HUES64 (cell line): ENCODE data around the gene MRPL53.

ENCODE experiments used
- H3K27ac ChIP-seq: 2 replicates; pipeline ENCODE4 v1.7.0; 2013; ENCODE audit warnings: low read depth, low read length, inconsistent platforms
- H3K27me3 ChIP-seq: 2 replicates; pipeline ENCODE4 v1.6.1; 2013; ENCODE audit warnings: mild to moderate bottlenecking, low read length; ENCODE audit not compliant: insufficient read depth
- H3K36me3 ChIP-seq: 2 replicates; pipeline ENCODE4 v1.6.1; 2013; ENCODE audit warnings: mild to moderate bottlenecking, low read length; ENCODE audit not compliant: insufficient read depth
- H3K4me1 ChIP-seq: 2 replicates; pipeline ENCODE4 v1.6.1; 2013; ENCODE audit warnings: mild to moderate bottlenecking, low read length, moderate library complexity; ENCODE audit not compliant: insufficient read depth
- H3K4me3 ChIP-seq: 2 replicates; pipeline ENCODE4 v1.5.1; 2013; ENCODE audit warnings: mild to moderate bottlenecking, low read length, moderate library complexity
- H3K9ac ChIP-seq: 2 replicates; pipeline ENCODE4 v1.6.1; 2013; ENCODE audit warnings: mild to moderate bottlenecking, low read depth, low read length
- H3K9me3 ChIP-seq: 2 replicates; pipeline ENCODE4 v1.6.1; 2013; ENCODE audit warnings: low read depth, low read length; ENCODE audit not compliant: insufficient read depth
- WGBS: fragments of 150-250, 120-280 bp; methylation state at CpG from one replicate; pipeline ENCODE4 v1.1.7; 2013; ENCODE audit warnings: missing lambda C conversion rate; 5-methylcytosine and 5-hydroxymethylcytosine counted together

Gene MRPL53

DNA sequence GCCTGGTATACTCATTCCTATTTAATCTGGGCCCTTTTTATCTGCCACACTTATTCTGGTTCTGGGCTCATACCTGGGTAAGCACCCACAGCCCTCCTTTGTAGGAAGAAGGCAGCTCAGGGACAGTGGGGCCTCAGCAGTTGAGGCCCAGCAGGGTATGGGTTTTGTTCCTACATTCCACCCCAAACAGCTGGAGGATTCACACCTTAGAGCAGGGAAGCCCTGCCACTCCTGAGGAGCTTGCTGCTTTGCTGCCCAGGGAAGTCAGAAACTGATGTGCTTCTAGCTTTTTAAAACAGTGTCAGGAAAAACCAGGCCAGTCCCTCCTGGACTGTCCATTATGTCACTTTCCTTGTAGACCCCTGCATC, 28.1 kb upstream of the MRPL53 start:
- Histone ChIP-seq H3K4me1 (peaks cover 21% of the 10 kb centered on the region), H3K27ac (no peak overlapping the region), H3K27me3 (peaks cover 100% of the 10 kb centered on the region), H3K9ac (no peak overlapping the region), H3K4me3 (no peak overlapping the region), H3K9me3 (no peaks in the 10 kb centered on the region), H3K36me3 (peaks cover 10% of the 10 kb centered on the region)

DNA sequence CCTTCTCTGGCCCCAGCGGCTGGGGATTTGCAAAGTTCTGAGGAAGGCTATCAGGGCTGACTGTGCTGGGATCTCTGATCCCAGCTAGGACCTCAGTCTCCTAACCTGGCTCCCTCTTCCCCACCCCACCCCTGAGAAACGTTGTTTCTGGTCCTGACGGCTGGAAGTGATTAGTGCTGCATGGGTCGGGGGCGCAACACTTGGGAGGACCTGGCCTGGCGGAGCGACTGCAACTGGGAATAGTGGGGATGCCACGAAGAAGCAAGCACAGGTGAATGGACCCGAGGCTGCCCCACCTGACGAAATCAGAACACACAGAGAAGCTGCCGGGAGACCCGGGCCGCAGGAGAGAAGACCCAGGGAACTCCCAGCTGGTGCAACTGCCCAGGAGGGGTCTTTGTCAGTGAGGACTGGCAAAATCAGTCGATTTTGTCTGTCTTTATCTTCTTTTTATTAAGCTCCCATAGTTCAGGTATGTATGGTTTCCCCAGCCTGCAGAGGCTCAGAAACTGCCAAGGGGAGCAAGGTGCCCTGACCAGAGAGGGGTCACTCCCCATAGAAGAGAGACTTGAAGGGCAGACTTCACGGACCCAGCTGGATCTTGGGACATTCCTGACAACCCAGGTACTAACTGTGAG, 27.6 kb upstream of the MRPL53 start:
- Histone ChIP-seq H3K27ac (no peak overlapping the region), H3K4me3 (peak overlapping the region; percentile 46), H3K9ac (no peak overlapping the region), H3K4me1 (peaks cover 21% of the 10 kb centered on the region), H3K27me3 (peaks cover 100% of the 10 kb centered on the region), H3K9me3 (no peaks in the 10 kb centered on the region), H3K36me3 (peaks cover 5% of the 10 kb centered on the region; the same call in 1 of the 2 replicates)
- WGBS, result 30% methylated on average over 15 of the region's 15 CpGs

DNA sequence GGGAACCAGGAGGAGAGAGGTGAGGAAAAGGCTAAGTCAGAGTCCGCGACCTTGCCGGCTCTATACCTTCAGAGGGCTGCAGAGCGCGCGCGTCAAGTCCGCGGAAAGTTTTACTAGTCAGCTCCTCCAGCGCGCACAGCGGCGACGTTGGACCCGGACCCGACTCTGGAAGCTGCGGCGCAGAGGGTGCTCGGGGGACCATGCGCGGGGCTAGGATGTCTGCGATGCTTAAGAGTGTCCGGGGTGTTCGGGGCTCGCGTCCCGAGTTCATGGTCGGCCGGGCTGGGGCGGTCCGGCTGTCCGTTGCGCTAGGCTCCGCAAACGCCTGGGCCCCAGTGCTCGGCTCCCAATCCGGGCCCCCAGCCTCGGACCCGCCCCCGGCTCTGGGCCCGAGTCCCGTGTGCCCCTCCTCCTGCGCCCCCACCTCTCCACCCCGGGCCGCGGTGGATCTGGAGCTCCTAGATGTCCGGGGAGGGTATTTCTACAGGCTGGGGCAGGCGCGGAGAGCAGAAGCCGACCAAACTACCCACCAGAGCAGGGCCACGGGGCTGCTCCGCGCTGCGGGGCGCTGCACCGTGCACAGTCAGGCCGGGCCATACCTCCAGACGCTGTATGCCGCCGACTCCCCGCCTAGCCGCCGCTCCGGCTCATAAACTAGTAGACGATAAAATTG, 26.9 kb upstream of the MRPL53 start, which contains the start of gene LBX2:
Gene LBX2 (minus strand): TSS at position 337 of the 673 bp plus-strand sequence. CDS start 66 bp downstream, at position 271.
- Histone ChIP-seq H3K9ac (peak within 1 kb of the TSS; percentile 22), H3K9me3 (no peaks in the 10 kb centered on the region), H3K36me3 (no peaks in the 10 kb centered on the region), H3K27me3 (peaks cover 96% of the 10 kb centered on the region), H3K27ac (no peak within 1 kb of the TSS), H3K4me1 (peaks cover 21% of the 10 kb centered on the region), H3K4me3 (peak within 1 kb of the TSS; percentile 46)
- WGBS, result 1% methylated on average over 65 of the region's 65 CpGs

DNA sequence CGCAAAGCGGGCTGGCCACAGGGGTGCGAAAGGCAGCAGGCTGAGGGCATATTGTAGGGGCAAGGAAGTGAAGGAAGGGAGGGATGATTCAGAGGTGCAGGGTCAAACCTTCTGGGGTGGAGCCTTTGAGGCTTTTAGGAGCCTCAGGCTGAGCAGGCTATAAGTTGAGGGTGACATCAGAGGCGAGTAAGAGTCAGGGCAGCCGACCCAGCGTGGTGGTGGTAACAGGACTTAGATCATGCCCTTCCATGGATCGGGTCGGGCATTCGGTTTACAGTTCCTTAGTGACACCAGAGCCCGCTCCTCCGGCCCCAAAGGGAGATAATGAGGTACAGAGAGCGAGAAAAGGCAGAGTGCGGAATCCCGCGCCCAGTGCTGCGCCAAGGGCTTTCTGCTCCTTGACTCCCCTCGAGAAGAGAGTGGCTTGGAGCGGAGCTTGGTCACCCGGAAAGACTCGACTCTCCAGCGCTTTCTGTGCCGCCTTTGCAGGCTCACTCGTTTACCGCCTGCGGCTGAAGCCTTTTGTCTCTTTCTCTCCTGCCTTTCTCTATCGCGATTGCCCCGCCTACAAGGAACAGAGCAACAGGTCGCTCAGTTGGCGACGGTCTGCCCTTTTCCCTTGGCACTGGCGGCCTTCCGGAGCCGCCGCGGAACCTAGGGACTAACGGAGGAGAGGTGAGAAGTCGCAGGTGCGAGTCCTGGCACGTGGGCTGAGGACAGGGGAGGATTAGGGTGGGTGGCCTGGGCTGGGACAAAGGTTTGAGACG, 26.2 kb upstream of the MRPL53 start:
- Histone ChIP-seq H3K36me3 (peaks cover 6% of the 10 kb centered on the region), H3K9ac (peak overlapping the region; percentile 22), H3K27ac (no peak overlapping the region), H3K9me3 (no peaks in the 10 kb centered on the region), H3K27me3 (peaks cover 89% of the 10 kb centered on the region), H3K4me1 (peaks cover 15% of the 10 kb centered on the region), H3K4me3 (peak overlapping the region; percentile 46)
- WGBS, result 1% methylated on average over 41 of the region's 41 CpGs

DNA sequence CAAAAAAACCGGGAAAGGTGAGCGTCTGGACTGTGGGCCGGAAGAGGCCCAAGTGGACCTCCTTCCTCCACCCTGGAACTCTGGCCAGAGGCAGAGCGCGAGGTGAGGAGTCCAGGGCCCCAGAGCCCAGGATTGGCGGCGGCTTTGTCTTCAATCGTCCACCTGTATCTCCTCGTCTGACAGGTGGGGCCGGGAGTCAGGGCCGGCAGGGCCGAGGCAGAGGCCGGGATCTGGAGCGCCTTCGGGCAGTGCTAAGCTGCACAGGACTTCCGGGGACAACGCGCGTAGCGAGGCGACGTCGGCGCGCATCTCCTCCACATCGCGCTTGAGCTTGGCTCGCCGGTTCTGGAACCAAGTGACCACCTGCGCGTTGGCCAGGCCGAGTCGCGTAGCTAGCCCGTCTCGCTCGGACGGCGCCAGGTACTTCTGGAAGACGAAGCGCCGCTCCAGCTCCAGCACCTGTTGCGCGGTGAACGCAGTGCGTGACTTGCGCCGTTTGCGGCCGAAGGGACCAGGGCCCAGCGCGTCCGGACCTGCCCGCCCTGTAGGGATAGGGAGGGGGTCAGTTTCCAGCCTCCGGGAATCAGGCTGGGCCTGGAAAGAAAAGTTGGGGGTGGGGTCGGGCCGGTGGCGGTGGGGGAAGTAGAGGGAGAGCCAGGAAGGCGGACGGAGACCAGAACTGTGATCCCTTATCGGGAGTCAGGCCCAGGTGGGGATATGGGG, 25.5 kb upstream of the MRPL53 start:
- H3K9me3 ChIP-seq, result no peaks in the 10 kb centered on the region
- WGBS, result 3% methylated on average over 61 of the region's 61 CpGs
- peaks cover 13% of the 10 kb centered on the region for H3K36me3 ChIP-seq
- peaks cover 81% of the 10 kb centered on the region for H3K27me3 ChIP-seq
- H3K4me3 ChIP-seq, result peak overlapping the region; percentile 46
- no peak overlapping the region for H3K27ac ChIP-seq
- no peak overlapping the region; the same call in 1 of the 2 replicates for H3K9ac ChIP-seq
- peaks cover 15% of the 10 kb centered on the region for H3K4me1 ChIP-seq

DNA sequence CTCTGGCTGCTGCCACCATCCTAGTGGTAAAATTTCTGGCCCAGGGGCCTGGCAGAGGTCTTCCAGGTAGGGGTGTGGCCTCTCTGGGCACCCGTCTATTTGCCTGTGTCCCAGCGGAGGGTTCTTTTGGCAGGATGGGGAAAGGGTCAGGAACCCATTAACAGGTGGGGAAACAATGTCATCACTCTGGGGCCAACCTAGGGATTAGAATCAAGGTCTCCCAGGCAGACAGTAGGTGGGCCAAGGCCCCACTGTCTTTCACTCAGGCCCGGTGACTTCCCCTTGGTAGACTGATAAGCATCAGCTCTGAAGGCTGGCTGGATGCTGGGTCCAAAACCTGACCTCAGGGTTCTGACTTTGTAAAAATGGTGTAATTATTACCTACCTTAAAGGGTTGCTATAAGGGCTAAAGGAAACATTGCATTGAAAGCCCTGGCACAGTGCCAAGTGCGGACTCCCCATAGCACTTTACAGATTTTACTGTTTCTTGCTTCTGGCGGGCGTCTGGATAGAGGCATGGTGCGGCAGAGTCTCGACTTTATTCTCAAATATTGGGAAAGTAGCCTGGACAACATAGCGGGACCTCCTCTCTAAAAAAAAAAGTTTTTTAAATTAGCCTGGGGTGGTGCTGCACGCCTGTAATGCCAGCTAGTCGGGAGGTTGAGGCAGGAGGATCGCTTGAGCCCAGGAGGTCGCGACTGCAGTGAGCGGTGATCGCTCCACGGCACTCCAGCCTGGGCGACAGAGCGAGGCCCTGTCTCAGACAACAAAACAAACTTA, 24.7 kb upstream of the MRPL53 start:
- Histone ChIP-seq H3K9me3 (no peaks in the 10 kb centered on the region), H3K36me3 (peaks cover 21% of the 10 kb centered on the region), H3K27me3 (peaks cover 74% of the 10 kb centered on the region), H3K9ac (no peak overlapping the region), H3K27ac (no peak overlapping the region), H3K4me3 (peak overlapping the region; percentile 46), H3K4me1 (peaks cover 15% of the 10 kb centered on the region)
- WGBS, result 73% methylated on average over 19 of the region's 19 CpGs

DNA sequence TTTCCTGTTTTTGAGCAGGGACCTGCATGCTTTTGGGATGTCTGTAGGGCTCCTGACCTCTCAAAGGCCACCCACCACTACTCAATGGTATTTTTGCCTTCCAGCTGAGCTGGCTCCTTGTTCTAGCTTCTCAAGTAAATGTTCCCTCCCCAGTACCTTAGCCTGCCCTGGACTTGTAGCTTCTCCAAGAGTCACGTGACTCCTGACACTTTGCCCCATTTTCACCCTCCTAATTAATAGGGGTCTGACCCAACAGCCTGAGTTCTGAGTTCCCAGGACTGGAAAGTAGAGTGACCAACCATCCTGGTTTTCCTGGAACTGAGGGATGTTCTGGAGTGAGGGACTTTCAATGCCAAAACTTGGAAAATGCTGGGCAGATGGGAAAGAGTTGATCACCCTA, 23.0 kb upstream of the MRPL53 start:
- peaks cover 56% of the 10 kb centered on the region for H3K27me3 ChIP-seq
- 80% methylated on average over 1 of the region's 1 CpG for WGBS

DNA sequence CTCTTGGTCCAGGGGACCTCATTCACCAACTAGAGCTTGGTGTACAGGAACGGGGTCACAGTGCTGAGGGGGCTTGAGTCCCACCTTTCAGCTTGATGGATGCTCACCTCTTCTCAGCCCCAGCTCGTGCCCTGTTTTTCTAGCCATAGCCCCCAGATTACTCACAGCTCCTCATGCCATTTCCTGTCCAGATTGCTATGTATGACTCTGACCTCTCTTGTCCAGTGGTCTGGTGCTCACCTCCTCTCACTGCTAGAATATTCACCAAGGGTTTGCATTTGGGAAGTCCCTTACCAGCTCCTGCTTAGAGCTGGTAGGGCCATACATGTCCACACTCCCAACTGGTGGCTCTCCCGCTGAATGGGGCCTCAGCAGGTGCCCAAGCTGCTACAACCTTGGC, 21.1 kb upstream of the MRPL53 start:
- Histone ChIP-seq H3K9me3 (no peaks in the 10 kb centered on the region), H3K4me1 (no peaks in the 10 kb centered on the region), H3K9ac (no peak overlapping the region), H3K27me3 (peaks cover 37% of the 10 kb centered on the region), H3K4me3 (no peak overlapping the region), H3K36me3 (peaks cover 45% of the 10 kb centered on the region), H3K27ac (no peak overlapping the region)
- 91% methylated on average over 3 of the region's 3 CpGs for WGBS

More for the DNA sequence above, 23.0 kb upstream of the MRPL53 start:
- Histone ChIP-seq H3K4me1 (peaks cover 7% of the 10 kb centered on the region), H3K36me3 (peaks cover 38% of the 10 kb centered on the region), H3K9ac (no peak overlapping the region), H3K27ac (no peak overlapping the region), H3K9me3 (no peaks in the 10 kb centered on the region), H3K4me3 (no peak overlapping the region)

DNA sequence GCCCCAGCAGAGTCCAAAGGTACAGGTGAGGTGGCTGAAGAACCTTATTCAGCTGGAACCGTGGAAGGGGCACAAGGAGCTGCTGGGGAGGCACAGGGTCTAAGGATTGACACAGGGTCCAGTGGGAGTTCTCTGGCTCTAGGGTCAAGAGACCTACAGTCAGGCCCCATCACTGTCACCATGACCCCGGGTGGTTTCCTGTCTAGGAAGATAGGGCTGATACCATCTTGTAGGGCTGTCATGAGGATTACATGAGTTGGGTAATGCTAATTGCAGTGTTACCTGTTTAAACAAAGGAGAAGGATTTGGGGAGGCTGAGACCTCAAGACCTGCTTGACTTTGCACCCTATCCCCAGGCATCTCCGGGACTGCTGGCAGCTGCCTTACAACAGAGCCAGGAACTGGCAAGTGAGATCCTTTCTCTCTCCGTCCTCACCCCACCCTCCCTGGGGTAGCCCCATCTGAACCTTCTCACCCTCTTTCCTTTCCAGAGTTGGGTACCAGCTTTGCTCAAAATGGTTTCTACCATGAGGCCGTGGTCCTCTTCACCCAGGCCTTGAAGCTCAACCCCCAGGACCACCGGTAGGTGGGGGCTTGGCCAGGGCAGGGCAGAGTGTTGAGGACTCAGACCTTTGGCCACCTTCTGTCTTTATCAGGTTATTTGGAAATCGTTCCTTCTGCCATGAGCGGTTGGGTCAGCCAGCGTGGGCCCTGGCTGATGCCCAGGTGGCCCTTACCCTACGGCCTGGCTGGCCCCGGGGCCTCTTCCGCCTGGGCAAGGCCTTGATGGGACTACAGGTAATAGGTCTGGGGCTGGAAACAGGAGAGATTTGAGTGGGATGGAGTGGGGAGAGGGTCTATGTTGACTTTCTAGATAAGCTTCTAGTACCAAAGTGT, 19.4 kb upstream of the MRPL53 start:
- Histone ChIP-seq H3K27me3 (peaks cover 21% of the 10 kb centered on the region), H3K36me3 (peaks cover 48% of the 10 kb centered on the region), H3K9ac (no peak overlapping the region), H3K9me3 (no peaks in the 10 kb centered on the region), H3K4me3 (no peak overlapping the region), H3K4me1 (no peaks in the 10 kb centered on the region), H3K27ac (no peak overlapping the region)
- WGBS, result 95% methylated on average over 12 of the region's 12 CpGs

DNA sequence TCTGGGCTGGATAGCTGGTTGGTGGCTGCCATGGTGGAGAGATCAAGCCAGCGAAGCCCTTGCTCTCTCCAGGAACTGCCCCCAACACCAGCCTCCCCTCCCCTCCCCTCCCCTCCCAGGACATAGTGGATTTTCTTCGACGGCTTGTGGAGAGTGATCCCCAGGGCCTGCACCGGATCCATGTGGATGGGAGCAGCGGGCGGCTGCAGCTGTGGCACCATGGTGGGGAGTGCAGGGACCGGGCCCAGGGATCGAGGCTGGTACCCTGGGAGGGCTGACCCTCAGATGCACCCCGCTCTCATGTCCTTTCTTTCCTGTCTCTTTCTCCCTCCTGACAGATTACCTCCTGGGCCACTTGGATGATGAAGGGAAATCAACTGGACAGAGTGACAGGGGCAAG, 17.4 kb upstream of the MRPL53 start:
- no peak overlapping the region for H3K4me3 ChIP-seq
- H3K4me1 ChIP-seq, result no peaks in the 10 kb centered on the region
- H3K36me3 ChIP-seq, result peaks cover 59% of the 10 kb centered on the region

More for the DNA sequence above, 17.4 kb upstream of the MRPL53 start:
- H3K27me3 ChIP-seq, result peaks cover 1% of the 10 kb centered on the region; the same call in 1 of the 2 replicates
- no peak overlapping the region for H3K9ac ChIP-seq
- 93% methylated on average over 9 of the region's 9 CpGs for WGBS
- H3K9me3 ChIP-seq, result no peaks in the 10 kb centered on the region
- no peak overlapping the region for H3K27ac ChIP-seq
